GM12864 (cell line): ENCODE results near the gene CREG1.

ENCODE experiments used
- DNase-seq: peaks from one replicate; pipeline ENCODE4 v3.0.0-alpha.2; 2011; ENCODE audit warnings: low read depth
- H3K4me3 ChIP-seq: 2 replicates; pipeline ENCODE4 v1.5.1; 2011; ENCODE audit warnings: mild to moderate bottlenecking, low read depth, low read length, control low read depth
- CTCF ChIP-seq: IDR thresholded peaks from 2 replicates; pipeline ENCODE4 v1.5.1; 2011; ENCODE audit warnings: low read depth, mild to moderate bottlenecking, moderate library complexity, low read length, control low read depth, inconsistent platforms; ENCODE audit errors: missing control alignments

Gene CREG1

GRCh38 chr1:167592475-167592874, 38.9 kb upstream of the CREG1 start:
- DNase-seq: no peak
- H3K4me3 ChIP-seq: no peak overlapping the region

GRCh38 chr1:167588361-167588760, 34.8 kb upstream of the CREG1 start:
- DNase-seq: no peak
- TF ChIP-seq CTCF: no peak
- H3K4me3 ChIP-seq: no peak overlapping the region

More at GRCh38 chr1:167592475-167592874, 38.9 kb upstream of the CREG1 start:
- no peak for TF ChIP-seq CTCF

- TF ChIP-seq CTCF: no peak
- H3K4me3 ChIP-seq: no peak overlapping the region
- no peak for DNase-seq
Observed at GRCh38 chr1:167587872-167588271, 34.3 kb upstream of the CREG1 start.

- DNase-seq: no peak
- no peak for TF ChIP-seq CTCF
- no peak overlapping the region for H3K4me3 ChIP-seq
Observed at GRCh38 chr1:167587342-167587741, 33.8 kb upstream of the CREG1 start.

GRCh38 chr1:167584581-167584980, 31.0 kb upstream of the CREG1 start:
- no peak overlapping the region for H3K4me3 ChIP-seq
- DNase-seq: no peak
- no peak for TF ChIP-seq CTCF

GRCh38 chr1:167582722-167583121, 29.2 kb upstream of the CREG1 start:
- DNase-seq: no peak
- H3K4me3 ChIP-seq: no peak overlapping the region
- TF ChIP-seq CTCF: no peak

GRCh38 chr1:167582064-167582463, 28.5 kb upstream of the CREG1 start:
- no peak for TF ChIP-seq CTCF
- H3K4me3 ChIP-seq: no peak overlapping the region
- no peak for DNase-seq
